HepG2 (cell line): ENCODE results near the gene GSTP1. TPM values are rescaled to one million over a fixed set of nuclear protein-coding genes. Genes with fewer than 3 reads are reported as not detected.

Experiments
- JARID2 ChIP-seq: sonication (generic); formaldehyde crosslinking; IDR thresholded peaks from 2 replicates; pipeline ENCODE4 v1.8.1; 2023; ENCODE audit warnings: missing genetic modification reagents, inconsistent platforms; ENCODE audit not compliant: insufficient replicate concordance
- MTA1 ChIP-seq: sonication (generic); formaldehyde crosslinking; IDR thresholded peaks from 2 replicates; pipeline ENCODE4 v1.4.0; 2020; ENCODE audit warnings: missing genetic modification reagents, mild to moderate bottlenecking, borderline replicate concordance
- NFIC ChIP-seq: IDR thresholded peaks from 2 replicates; pipeline ENCODE4 v1.6.1; 2012; ENCODE audit warnings: mild to moderate bottlenecking, low read length, inconsistent platforms
- RARG ChIP-seq: sonication (generic); formaldehyde crosslinking; IDR thresholded peaks from 2 replicates; pipeline ENCODE4 v1.4.0; 2020; ENCODE audit warnings: low read depth, mild to moderate bottlenecking, missing genetic modification reagents
- REPIN1 ChIP-seq: sonication (generic); formaldehyde crosslinking; IDR thresholded peaks from 2 replicates; pipeline ENCODE4 v1.8.0; 2022; ENCODE audit warnings: missing genetic modification reagents, low read depth, mild to moderate bottlenecking, borderline replicate concordance
- TARDBP ChIP-seq: sonication (generic); formaldehyde crosslinking; IDR thresholded peaks from 2 replicates; pipeline ENCODE4 v1.8.0; 2022; ENCODE audit warnings: mild to moderate bottlenecking, missing genetic modification reagents
- ZNF460 ChIP-seq: sonication (generic); formaldehyde crosslinking; IDR thresholded peaks from 2 replicates; pipeline ENCODE4 v1.5.1; 2020; ENCODE audit warnings: missing genetic modification reagents, mild to moderate bottlenecking, borderline replicate concordance
- ZNF709 ChIP-seq: sonication (generic); formaldehyde crosslinking; IDR thresholded peaks from 2 replicates; pipeline ENCODE4 v1.5.0; 2020; ENCODE audit warnings: mild to moderate bottlenecking, missing genetic modification reagents
- ZNF782 ChIP-seq: sonication (generic); formaldehyde crosslinking; IDR thresholded peaks from 2 replicates; pipeline ENCODE4 v1.4.0; 2020; ENCODE audit warnings: missing genetic modification reagents, mild to moderate bottlenecking, borderline replicate concordance
- polyA plus RNA-seq, 8 experiments: library from polyadenylated mRNA; depleted of rRNA in 3 of 8; stranded (reverse) in 7 of 8; unstranded in 1 of 8; fragments of >200 nt; fragmentation: Illumina TruSeq in 4 of 8; extraction: Trizol in 4 of 8; gene quantifications; 2 replicates each; pipeline versions ENCODE4 v1.2.1 to v1.2.3, GENCODE V29; 2011 to 2016; ENCODE audit warnings: low read depth in 4 of 8, missing spikeins in 1 of 8, mixed read lengths in 1 of 8; ENCODE audit not compliant: insufficient read depth in 1 of 8
- total RNA-seq, 5 experiments: library from RNA; depleted of rRNA; stranded (reverse); fragments of >200 nt; fragmentation: Illumina TruSeq; extraction: Trizol; gene quantifications; 2 replicates each; pipeline ENCODE4 v1.2.3, GENCODE V29; 2016; ENCODE audit warnings: low read depth in 1 of 5
- TF ChIP-seq, protein P1 (sequence below): sonication (generic); formaldehyde crosslinking; IDR thresholded peaks from 2 replicates; pipeline ENCODE4 v1.4.0; 2020; ENCODE audit warnings: missing genetic modification reagents, borderline replicate concordance
- TF ChIP-seq, protein P2 (sequence below): IDR thresholded peaks from 2 replicates; pipeline ENCODE4 v1.6.1; 2016; ENCODE audit warnings: missing biosample characterization, missing genetic modification reagents, low read depth
- TF ChIP-seq, protein P3 (sequence below): sonication (generic); formaldehyde crosslinking; IDR thresholded peaks from 2 replicates; pipeline ENCODE4 v1.4.0; 2020; ENCODE audit warnings: mild to moderate bottlenecking, missing genetic modification reagents, borderline replicate concordance
- TF ChIP-seq, protein P4 (sequence below): fragments of 450-650 bp; IDR thresholded peaks from 2 replicates; pipeline ENCODE4 v1.6.1; 2017; ENCODE audit warnings: mild to moderate bottlenecking
- TF ChIP-seq, protein P5 (sequence below): sonication (generic); formaldehyde crosslinking; IDR thresholded peaks from 2 replicates; pipeline ENCODE4 v1.9.0; 2021; ENCODE audit warnings: missing genetic modification reagents, borderline replicate concordance

The GSTP1 gene
- total and polyA plus RNA-seq, 2 of the 13 experiments (the other 11 are each of a cell fraction or from before 2014, with no cell fraction given), result not detected

DNA sequence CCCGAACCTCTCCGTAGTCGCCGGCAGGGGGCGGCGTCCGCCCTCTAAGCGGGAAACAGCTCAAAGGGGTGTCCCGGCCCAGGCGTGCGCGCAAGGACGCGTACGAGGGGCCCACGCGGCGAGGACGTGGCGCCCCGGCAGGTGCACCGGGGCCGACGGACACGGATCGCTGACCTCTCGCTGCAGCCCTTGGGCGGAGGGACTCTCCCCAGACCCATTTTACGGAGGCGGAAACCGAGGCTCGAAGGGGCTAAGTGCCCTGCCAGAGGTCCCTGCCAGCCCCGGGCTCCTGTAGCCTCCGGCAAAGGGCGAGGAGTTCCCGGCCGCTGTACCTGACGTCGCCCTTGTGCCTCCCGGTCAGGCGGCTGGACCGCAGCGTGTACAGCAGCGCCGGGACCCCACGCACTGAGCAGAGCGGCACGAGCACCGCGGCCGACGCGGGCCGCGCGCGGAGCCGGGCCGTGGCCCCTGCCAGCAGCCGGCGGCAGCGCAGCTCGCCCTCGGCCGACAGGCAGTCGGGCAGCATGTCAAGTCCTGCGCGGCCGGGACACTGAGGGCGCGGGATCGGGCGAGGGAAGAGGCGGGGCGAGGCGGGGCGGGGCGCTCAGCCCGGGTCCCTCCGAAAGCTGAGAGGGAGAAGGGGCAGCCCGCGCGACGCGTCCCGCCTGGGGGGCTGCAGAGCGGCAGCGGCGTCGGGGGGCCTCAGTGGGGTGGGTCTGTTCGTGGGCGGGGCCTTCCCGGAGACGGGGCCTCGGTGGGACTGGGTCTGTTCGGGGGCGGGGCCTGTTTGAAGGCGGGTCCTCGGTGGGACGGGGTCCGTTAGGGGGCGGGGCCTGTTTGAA, 46.0 kb downstream of the GSTP1 start, which contains the start of gene NUDT8 (continued):
- TF ChIP-seq, protein P1, sequence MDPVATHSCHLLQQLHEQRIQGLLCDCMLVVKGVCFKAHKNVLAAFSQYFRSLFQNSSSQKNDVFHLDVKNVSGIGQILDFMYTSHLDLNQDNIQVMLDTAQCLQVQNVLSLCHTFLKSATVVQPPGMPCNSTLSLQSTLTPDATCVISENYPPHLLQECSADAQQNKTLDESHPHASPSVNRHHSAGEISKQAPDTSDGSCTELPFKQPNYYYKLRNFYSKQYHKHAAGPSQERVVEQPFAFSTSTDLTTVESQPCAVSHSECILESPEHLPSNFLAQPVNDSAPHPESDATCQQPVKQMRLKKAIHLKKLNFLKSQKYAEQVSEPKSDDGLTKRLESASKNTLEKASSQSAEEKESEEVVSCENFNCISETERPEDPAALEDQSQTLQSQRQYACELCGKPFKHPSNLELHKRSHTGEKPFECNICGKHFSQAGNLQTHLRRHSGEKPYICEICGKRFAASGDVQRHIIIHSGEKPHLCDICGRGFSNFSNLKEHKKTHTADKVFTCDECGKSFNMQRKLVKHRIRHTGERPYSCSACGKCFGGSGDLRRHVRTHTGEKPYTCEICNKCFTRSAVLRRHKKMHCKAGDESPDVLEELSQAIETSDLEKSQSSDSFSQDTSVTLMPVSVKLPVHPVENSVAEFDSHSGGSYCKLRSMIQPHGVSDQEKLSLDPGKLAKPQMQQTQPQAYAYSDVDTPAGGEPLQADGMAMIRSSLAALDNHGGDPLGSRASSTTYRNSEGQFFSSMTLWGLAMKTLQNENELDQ (CRISPR knock-in tag), result no peak
- TF ChIP-seq TARDBP (CRISPR knock-in tag) (no peak; the same call in 1 of the 2 replicates), ZNF709 (CRISPR knock-in tag) (no peak), REPIN1 (CRISPR knock-in tag) (peak; percentile 55; the same call in 1 of the 2 replicates), NFIC (no peak), ZNF782 (CRISPR knock-in tag) (peak; percentile 56; the same call in 1 of the 2 replicates), MTA1 (CRISPR knock-in tag) (peak; percentile 43; the same call in 1 of the 2 replicates), JARID2 (CRISPR knock-in tag) (peak; percentile 79), RARG (CRISPR knock-in tag) (no peak), ZNF460 (CRISPR knock-in tag) (no peak)
- TF ChIP-seq, protein P2, sequence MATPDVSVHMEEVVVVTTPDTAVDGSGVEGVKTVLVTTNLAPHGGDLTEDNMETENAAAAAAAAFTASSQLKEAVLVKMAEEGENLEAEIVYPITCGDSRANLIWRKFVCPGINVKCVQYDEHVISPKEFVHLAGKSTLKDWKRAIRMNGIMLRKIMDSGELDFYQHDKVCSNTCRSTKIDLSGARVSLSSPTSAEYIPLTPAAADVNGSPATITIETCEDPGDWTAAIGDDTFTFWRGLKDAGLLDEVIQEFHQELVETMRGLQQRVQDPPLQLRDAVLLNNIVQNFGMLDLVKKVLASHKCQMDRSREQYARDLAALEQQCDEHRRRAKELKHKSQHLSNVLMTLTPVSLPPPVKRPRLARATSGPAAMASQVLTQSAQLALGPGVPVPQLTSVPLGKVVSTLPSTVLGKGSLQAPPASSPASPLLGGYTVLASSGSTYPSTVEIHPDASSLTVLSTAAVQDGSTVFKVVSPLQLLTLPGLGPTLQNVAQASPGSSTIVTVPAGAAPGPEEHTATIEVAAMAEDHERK (CRISPR knock-in tag), result peak; percentile 21; the same call in 1 of the 2 replicates
- TF ChIP-seq, protein P3, sequence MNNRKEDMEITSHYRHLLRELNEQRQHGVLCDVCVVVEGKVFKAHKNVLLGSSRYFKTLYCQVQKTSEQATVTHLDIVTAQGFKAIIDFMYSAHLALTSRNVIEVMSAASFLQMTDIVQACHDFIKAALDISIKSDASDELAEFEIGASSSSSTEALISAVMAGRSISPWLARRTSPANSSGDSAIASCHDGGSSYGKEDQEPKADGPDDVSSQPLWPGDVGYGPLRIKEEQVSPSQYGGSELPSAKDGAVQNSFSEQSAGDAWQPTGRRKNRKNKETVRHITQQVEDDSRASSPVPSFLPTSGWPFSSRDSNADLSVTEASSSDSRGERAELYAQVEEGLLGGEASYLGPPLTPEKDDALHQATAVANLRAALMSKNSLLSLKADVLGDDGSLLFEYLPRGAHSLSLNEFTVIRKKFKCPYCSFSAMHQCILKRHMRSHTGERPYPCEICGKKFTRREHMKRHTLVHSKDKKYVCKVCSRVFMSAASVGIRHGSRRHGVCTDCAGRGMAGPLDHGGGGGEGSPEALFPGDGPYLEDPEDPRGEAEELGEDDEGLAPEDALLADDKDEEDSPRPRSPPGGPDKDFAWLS, result no peak
- TF ChIP-seq, protein P4, sequence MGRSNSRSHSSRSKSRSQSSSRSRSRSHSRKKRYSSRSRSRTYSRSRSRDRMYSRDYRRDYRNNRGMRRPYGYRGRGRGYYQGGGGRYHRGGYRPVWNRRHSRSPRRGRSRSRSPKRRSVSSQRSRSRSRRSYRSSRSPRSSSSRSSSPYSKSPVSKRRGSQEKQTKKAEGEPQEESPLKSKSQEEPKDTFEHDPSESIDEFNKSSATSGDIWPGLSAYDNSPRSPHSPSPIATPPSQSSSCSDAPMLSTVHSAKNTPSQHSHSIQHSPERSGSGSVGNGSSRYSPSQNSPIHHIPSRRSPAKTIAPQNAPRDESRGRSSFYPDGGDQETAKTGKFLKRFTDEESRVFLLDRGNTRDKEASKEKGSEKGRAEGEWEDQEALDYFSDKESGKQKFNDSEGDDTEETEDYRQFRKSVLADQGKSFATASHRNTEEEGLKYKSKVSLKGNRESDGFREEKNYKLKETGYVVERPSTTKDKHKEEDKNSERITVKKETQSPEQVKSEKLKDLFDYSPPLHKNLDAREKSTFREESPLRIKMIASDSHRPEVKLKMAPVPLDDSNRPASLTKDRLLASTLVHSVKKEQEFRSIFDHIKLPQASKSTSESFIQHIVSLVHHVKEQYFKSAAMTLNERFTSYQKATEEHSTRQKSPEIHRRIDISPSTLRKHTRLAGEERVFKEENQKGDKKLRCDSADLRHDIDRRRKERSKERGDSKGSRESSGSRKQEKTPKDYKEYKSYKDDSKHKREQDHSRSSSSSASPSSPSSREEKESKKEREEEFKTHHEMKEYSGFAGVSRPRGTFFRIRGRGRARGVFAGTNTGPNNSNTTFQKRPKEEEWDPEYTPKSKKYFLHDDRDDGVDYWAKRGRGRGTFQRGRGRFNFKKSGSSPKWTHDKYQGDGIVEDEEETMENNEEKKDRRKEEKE, result no peak
- TF ChIP-seq, protein P5, sequence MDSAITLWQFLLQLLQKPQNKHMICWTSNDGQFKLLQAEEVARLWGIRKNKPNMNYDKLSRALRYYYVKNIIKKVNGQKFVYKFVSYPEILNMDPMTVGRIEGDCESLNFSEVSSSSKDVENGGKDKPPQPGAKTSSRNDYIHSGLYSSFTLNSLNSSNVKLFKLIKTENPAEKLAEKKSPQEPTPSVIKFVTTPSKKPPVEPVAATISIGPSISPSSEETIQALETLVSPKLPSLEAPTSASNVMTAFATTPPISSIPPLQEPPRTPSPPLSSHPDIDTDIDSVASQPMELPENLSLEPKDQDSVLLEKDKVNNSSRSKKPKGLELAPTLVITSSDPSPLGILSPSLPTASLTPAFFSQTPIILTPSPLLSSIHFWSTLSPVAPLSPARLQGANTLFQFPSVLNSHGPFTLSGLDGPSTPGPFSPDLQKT (CRISPR knock-in tag), result no peak
